GM21825 (cell line): ENCODE results near the gene MEF2A.
"Not testable (repeated sequence)": the region's sequence is repeated elsewhere in the genome, so short reads cannot be mapped to it uniquely, and the experiment has no call there.

Experiments used
- ATAC-seq: cut with Tn5 transposase; IDR thresholded peaks from one replicate; pipeline ENCODE4 v1.9.1; 2021; ENCODE audit warnings: mild to moderate bottlenecking, moderate library complexity; ENCODE audit not compliant: unreplicated experiment

Gene MEF2A

DNA sequence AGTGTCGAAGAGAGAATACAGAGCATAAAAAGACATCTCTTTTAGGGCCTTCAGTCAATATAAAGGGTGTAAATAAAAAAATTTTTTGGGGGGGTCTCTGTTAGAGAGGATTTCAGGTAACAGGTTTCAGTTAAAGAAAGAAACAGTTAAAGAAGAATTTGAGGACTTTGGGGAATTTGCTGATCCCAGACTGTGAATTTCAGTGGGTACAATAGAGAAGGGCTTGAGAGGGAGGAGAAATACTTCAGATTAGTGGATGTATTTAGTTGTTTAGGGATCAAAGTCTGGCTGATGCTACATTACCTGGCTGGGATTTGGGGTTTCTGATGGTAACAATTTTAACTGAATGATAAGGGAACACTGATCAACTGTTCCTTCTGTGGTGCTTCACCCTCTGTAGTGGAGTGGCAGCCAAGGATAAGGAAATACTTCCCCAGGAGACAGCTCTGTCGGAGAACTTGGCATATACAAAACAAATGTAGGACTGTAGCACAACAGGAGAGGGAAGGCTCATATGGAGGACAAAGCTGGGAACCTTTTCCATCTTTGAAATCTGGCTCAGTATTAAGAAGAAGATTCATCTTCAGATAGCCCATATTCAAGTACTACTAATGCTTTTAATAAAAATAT is 79.2 kb downstream of the MEF2A start:
- ATAC-seq: no peak

DNA sequence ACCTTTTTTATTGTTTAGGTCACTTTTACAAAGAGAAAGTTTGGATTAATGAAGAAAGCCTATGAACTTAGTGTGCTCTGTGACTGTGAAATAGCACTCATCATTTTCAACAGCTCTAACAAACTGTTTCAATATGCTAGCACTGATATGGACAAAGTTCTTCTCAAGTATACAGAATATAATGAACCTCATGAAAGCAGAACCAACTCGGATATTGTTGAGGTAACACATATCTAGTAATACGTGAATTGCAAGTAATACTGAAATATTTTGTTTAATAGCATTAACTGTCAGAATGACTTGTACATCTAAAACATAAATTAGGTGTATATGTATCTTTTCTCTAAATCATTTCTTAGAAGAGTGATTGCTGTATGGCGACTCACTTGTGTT is 79.8 kb downstream of the MEF2A start:
- no peak for ATAC-seq

DNA sequence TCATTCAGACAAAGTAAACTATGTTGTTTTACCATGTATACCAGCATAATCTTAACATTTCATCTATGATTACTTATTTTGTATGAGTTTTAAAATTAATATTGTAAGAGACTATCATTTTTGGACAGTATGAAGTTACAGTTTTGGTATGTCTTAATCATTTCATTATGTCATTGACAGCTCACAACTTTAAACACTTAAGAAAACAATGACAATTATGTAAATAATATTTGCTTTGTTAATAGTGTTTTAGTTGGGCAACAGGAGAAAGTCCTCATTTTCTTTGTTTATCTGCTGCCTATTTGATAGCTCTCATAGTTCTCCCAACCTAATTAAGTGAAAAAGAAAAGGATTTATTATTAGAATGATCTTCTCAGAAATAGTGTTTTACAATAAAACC is 80.2 kb downstream of the MEF2A start:
- no peak for ATAC-seq

DNA sequence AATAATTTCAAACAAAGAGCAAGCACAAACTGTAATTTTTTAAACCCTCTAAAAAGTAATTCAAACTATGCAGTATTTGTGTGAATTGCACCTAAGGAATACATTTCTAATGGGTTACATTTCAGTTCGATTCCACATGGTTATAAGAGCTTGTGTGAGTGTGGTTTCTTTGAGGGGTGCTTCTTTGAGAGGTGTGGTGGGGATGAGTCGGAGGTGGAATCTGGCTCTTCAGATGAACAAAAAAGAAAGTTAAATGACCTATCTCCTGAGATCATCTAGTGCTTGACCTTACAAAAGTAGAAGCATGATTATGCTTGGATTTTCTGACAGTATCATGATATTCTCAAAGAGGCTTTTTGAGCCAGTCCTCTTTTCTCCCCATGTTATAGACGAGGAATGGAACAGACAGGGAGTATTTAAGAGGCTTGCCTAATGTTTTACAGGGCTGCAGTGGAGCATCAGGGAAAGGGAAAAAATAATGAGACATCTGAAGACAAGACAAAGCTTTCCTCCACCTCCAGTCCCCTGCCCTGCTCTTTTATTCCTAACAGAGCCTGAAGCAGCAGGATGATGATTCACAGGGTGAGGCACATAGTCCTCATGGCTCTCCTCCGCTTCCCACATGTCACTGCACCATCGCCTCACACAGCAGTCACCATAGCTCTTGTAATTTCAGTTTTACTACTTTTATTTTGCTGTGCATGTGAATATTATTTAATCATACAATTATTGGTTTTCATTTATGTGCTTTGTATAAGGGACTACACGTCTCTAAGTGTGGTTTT is 85.4 kb downstream of the MEF2A start:
- no peak for ATAC-seq

DNA sequence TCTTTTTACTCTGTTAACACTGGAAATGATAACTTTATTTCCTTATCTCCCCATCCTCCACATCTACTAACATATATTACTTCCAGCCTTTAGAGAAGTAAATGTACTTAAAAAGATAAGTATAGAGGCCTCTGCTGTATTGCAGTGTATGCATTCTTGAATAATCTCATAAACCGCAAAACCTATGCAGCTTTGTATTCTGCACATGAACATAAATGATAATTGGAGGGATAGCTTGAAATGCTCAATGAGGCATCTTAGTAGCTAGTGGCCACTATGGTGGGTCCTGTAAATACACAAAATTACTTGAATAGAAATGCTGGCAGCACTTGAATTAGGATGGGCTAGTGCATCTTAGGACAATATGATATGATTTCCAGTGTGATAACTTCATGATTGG is 90.4 kb downstream of the MEF2A start:
- no peak for ATAC-seq

DNA sequence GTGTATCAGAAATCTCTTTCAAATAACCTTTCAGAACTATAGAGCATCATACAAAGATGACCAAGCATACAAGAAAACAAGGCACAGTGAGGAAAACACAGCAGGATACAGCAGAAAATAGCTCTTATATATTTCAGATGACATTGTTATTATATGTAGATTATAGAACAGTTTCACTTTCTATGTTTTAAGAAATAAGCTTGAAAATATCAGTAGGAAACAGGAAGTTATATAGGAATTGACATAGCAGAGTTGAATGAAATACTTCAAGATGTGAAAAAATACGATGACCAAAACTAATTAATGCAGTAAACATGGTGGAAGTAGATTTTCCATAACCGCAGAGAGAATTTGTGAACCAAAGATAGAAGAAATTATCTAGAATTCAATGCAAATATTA is 92.2 kb downstream of the MEF2A start:
- ATAC-seq: no peak

DNA sequence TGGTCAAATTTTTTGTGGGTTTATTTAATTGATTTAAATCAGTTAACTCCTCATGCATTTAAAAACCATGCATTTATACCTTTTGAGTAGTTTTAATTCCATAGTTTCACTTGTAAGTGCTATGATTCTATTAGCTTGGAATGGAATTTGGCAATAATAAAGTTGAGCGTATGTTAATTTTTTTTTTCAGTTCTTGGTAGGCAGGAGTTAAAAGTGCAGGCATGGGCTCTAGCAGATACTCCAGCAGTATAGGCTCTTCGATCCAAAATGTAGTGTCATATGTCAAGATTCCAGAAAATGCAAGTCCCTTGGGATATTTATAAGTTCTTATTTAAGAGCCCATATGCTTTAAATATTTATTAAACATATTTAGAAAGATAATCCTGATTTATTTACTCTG is 97.1 kb downstream of the MEF2A start:
- no peak for ATAC-seq

DNA sequence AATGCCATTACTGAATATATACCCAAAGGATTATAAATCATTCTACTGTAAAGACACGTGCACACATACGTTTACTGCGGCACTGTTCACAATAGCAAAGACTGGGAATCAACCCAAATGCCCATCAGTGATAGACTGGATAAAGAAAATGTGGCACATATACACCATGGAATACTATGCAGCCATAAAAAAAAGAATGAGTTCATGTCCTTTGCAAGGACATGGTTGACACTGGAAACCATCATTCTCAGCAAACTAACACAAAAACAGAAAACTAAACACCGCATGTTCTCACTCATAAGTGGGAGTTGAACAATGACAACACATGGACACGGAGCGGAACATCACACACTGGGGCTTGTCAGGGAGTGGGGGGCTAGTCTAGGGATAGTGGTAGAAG is 100.3 kb downstream of the MEF2A start:
- not testable (repeated sequence) for ATAC-seq

DNA sequence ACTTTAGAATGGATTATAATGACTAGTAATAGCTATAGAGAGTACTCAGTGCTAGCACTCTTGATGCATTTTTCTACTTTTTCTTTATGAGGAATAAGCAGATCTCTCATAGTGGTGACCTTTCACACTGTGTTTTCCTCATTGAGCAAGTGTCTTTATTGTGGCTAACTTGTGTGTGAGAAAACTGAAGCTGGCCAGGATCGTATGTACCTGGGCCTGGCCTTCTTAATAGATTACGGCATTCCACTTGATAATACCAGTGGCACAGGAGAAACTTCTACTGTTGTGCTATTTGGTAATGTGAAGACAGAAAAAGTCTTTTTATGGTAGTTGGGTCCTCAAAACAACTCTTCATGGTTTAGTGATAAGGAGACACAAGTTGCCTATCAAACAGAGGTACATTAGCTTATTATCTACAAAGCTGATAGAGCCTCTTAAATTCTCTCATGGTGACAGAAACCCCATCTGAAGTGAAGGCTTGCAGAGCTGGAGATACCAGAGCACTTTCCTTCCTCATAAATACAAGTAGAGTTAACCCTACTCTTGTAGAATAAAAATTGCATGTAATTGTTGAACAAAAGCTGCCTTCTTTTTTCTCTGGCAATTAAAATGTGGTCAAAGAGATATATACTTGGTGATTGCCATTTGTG is 102.9 kb downstream of the MEF2A start:
- no peak for ATAC-seq

DNA sequence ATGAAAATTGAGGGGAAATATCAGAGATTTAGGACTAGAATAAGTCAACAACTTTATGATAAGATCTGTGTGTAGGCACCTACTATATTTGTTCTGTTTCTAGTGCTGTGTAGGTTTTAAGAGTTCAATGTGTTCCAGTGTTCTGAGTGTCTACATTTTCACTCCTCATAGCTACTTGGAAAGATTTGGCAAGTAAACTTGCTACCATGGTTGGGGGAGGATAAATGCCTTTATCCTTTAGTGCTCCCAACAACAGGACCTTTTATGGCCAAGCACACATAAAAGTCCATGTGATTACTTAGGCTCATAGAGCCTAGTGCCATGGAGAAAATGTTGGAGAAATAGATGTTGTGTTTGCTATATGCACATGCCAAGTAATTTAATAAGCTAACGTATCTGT is 103.5 kb downstream of the MEF2A start:
- ATAC-seq: no peak

DNA sequence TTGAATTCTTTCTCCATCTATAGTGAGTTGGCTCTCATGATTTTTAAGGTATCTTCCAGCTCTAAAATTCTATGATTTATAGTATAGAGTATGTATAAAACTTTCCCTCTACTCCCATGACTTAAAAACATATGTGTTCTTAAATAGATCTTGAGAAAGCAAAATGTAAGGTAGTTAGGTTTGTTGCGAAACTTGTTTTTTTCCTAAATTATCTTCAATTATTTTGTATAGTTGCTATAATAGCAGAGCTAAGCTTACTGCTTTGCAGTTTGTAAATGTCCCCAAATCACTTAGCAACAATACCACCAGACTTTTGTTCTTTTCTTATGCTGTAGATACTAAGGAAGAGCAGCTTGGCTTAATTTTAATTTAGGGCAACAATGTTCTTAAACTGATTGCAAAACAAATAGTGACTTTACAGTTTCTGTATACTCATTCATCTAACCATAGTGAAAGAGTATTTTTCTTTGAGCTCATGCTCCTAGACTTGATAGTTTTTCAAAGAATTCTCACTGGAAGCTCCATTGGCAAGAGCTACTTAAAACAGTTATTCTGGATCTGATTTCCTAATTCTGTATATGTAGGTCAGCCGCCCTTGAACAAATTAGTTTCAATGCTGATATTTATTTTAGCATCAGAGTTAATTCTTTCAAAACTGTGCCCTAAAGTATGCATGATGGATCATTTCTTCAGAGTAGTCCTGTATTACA is 106.3 kb downstream of the MEF2A start:
- no peak for ATAC-seq

DNA sequence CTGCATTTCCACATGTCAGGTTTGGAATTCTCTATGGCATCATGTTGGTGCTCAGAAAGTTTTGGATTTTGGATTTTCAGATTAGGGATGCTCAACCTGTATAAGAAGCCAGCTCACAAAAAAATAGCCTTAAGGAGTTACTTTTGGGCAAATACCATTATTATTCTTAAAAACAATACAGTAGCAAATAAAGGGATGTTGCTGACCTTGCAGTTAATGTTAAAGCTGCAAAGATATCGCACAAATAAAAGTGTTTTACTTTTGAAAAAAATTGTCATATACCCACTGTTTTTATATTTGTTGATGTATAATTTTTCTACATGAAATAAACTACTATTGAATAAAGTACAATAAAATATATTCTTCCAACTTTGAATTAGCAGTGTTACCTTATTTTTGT is 107.3 kb downstream of the MEF2A start:
- ATAC-seq: no peak

DNA sequence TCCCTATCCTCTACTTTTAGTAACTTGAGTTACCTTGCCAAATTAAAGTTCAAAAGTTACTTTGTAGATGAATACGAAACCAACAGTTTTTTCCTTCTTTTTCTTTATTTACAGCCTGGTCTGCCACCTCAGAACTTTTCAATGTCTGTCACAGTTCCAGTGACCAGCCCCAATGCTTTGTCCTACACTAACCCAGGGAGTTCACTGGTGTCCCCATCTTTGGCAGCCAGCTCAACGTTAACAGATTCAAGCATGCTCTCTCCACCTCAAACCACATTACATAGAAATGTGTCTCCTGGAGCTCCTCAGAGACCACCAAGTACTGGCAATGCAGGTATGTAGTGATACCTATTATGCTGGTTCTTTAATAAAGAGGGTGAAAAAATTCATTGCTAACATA is 108.5 kb downstream of the MEF2A start:
- ATAC-seq: no peak

DNA sequence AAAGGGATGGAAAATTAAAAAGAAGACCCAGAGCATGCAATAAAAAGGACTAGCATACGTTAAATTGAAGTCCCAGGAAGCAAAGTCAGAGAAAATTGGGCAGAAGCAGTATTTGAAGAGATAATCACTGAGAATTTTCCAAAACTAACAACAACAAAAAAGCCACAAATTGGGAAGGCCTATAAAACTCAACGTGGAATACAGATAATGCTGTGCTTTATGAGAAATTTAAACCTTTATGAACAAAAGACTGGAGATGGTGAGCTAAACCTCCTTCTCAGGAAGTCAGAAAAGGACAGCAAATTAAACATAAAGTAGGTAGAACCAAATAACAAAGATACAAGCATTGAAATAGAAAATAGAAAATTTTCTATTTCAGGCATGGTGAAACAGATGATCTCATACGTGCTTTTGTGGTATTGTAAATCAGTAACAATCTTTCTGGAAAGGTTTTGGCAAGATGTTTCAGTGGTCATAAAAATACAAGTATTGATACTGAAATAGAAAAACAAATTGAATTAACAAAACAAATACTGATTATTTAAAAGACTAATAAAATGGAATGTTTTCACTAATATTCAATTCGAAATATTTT is 111.9 kb downstream of the MEF2A start:
- ATAC-seq: peak; percentile 70

DNA sequence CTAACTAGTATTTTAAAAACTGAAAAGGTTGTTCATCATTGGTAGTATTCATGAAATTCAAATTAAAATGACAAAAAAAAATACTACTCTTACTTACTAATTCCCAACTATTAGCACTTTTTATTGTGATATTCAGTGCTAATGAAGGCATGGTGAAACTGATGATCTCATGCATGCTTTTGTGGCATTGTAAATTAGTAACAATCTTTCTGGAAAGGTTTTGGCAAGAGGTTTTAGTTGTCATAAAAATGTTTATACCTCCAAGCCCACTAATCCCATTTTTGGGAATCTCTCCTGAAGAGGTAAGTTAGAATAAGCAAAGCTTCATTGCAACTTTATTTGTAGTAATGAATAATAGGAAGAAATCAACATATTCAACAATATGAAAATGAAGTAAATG is 114.5 kb downstream of the MEF2A start:
- ATAC-seq: no peak

DNA sequence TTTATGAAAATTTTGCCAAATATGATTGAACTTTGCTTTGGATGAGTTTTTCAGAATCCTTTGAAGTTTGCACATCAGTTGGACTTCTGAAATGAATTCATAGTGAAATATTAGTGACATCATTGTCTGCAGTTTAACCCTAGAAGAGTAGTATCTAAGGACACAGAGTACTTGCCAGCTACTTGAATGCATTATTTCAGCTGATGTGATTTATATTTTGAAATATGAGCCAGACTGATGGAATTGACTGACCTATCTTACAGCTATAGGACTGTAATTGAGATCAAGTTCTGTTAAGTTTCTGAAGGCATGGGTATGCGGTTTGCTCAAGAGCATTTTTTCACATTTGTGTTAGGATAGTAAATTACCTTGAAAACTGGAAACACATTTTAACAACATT is 116.2 kb downstream of the MEF2A start:
- no peak for ATAC-seq

DNA sequence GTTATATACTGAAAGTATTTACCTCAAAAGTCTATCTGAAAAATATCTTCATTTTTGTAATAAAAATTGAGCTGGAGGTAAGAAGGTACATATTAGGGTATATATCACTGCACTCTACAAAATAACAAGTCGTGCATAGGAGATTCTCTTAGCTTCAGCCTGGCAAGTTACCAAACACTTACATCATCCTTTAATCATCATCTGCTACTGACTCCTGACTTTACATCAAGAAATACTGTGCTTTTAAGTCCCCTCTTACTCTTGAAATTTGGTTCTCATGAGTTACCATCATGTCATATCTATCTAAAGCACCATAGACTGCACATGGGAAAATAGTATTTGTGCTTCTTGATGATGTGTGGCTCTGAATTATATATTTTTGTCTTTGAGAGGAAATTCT is 116.7 kb downstream of the MEF2A start:
- ATAC-seq: no peak

DNA sequence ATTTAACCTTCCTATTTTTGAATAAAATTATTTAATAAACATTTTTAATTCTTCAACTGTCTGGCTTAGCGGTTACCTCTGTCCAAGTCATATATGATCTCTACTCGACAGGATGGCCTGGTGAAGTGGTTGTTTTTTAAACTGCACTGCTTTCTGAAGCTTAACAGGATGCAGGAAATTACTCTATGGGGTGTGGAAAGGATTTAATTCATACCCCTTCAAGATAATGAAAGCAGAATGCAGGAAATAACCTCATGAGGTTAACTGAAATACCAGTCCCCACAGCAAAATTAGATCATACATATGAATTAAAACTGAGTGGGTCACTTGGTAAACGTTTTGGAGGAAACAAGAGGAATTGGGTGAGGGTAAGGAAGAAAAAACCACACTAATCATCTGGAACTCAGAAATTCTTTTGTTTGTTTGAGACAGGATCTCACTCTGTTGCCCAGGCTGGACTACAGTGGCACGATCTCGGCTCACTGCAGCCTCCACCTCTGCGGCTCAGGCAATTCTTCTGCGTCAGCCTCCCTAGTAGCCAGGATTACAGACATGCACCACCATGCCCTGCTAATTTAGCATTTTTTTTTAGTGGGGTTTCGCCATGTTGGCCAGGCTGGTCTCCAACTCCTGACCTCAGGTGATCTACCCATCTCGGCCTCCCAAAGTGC is 117.4 kb downstream of the MEF2A start:
- no peak for ATAC-seq

DNA sequence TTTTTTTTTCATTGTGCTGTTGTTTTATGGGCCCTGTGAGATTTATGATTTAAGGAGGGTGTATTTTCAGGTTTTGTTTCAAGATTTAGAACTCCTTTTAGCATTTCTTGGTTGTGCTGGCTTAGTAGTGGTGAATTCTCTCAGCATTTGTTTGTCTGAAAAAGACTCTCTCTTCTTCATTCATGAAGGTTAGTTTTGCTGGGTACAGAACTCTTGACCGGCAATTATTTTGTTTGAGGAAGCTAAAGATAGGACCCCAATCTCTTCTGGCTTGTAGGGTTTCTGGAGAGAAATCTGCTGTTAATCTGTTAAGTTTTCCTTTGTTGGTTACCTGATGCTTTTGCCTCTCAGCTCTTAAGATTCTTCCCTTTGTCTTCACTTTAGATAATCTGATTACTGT is 120.5 kb downstream of the MEF2A start:
- ATAC-seq: no peak

DNA sequence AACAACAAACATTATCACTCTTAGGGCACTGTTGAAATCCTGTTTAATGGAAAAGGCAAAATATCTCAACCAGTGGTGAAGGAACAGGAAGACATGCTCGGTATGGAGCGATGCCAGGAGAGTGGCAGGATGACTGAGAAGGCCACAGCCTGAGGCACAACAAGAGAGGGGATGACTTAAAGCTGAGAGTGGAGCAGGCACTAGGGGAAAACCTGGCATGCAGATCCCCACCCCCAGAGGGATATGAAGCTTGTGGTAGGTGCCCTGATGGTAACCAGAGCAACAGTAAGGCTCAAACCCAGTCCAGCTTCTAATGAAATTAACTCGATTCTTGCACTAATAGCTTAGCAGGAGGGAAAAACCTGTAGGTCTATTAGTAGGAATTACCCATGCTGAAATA is 127.0 kb downstream of the MEF2A start:
- no peak for ATAC-seq

DNA sequence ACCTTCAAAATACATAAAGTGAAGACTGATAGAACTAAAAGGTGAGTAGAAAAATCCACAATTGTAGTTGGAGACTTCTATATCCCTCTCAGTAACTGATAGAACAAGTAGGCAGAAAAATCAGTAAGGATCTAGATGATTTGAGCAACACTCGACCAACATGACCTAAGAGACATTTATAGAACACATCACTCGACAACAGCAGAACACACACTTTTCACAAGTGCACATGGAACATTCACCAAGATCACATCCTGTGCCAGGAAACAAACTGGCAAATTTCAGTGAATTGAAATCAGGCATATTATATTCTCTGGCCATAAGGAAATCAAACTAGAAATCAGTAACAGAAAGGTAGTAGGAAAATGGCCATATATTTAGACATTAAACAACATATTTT is 130.3 kb downstream of the MEF2A start:
- ATAC-seq: no peak
